Measurements from ENCODE around the gene FANCE.
"Not testable (repeated sequence)": the region's sequence is repeated elsewhere in the genome, so short reads cannot be mapped to it uniquely, and the experiment has no call there.

The FANCE gene

GRCh38 chr6:35496841-35497570, 44.9 kb downstream of the FANCE start, which contains the start of gene TEAD3:
Gene TEAD3, minus strand, starts transcription at chr6:35497079.
- DNase-seq (ENCODE audit: low read depth in 2 of 2) = peak in 1 of 2 donors; percentile 38

GRCh38 chr6:35497571-35498421, 45.7 kb downstream of the FANCE start:
- peak in 1 of 2 donors; percentile 24 for DNase-seq (ENCODE audit: low read depth in 2 of 2)

GRCh38 chr6:35498422-35499067, 46.4 kb downstream of the FANCE start:
- no peak for DNase-seq (ENCODE audit: low read depth in 2 of 2)

GRCh38 chr6:35499372-35499771, 47.2 kb downstream of the FANCE start:
- no peak for DNase-seq (ENCODE audit: low read depth in 2 of 2)

GRCh38 chr6:35500782-35501181, 48.6 kb downstream of the FANCE start:
- DNase-seq (ENCODE audit: low read depth in 2 of 2) = no peak

GRCh38 chr6:35501784-35502183, 49.6 kb downstream of the FANCE start:
- DNase-seq (ENCODE audit: low read depth in 2 of 2) = no peak

- DNase-seq (ENCODE audit: low read depth in 2 of 2) = no peak
Measured at GRCh38 chr6:35503534-35503933, 51.4 kb downstream of the FANCE start.

- no peak for DNase-seq (ENCODE audit: low read depth in 2 of 2)
Measured at GRCh38 chr6:35505999-35506412, 53.9 kb downstream of the FANCE start.

GRCh38 chr6:35506536-35506935, 54.4 kb downstream of the FANCE start:
- DNase-seq (ENCODE audit: low read depth in 2 of 2) = no peak

GRCh38 chr6:35507221-35507620, 55.1 kb downstream of the FANCE start:
- no peak for DNase-seq (ENCODE audit: low read depth in 2 of 2)

- no peak for DNase-seq (ENCODE audit: low read depth in 2 of 2)
Measured at GRCh38 chr6:35508027-35508426, 55.9 kb downstream of the FANCE start.

GRCh38 chr6:35508542-35508941, 56.4 kb downstream of the FANCE start:
- no peak for DNase-seq (ENCODE audit: low read depth in 2 of 2)

GRCh38 chr6:35510916-35511561, 58.9 kb downstream of the FANCE start:
- DNase-seq (ENCODE audit: low read depth in 2 of 2) = no peak

- no peak for DNase-seq (ENCODE audit: low read depth in 2 of 2)
Measured at GRCh38 chr6:35511562-35511941, 59.4 kb downstream of the FANCE start.

- DNase-seq (ENCODE audit: low read depth in 2 of 2) = no peak
Measured at GRCh38 chr6:35512006-35512405, 59.9 kb downstream of the FANCE start.

- no peak for DNase-seq (ENCODE audit: low read depth in 2 of 2)
Measured at GRCh38 chr6:35512740-35513139, 60.6 kb downstream of the FANCE start, which contains the start of gene TULP1. Gene TULP1, minus strand, starts transcription at chr6:35512896. Its CDS starts 38 bp downstream, at chr6:35512858.

GRCh38 chr6:35514587-35514986, 62.4 kb downstream of the FANCE start:
- DNase-seq (ENCODE audit: low read depth in 2 of 2) = no peak

- DNase-seq (ENCODE audit: low read depth in 2 of 2) = not testable (repeated sequence)
Measured at GRCh38 chr6:35515939-35516338, 63.8 kb downstream of the FANCE start.
